NOMO-1 treated with dmso at 0.1 percent for 144 hours (cell line): Measurements from ENCODE around the gene XRCC2.

Experiments used
- DNase-seq: peaks from one replicate; lab custom pipeline; 2025; ENCODE audit not compliant: unreplicated experiment; lab: John Stamatoyannopoulos, UW

XRCC2 gene

DNA sequence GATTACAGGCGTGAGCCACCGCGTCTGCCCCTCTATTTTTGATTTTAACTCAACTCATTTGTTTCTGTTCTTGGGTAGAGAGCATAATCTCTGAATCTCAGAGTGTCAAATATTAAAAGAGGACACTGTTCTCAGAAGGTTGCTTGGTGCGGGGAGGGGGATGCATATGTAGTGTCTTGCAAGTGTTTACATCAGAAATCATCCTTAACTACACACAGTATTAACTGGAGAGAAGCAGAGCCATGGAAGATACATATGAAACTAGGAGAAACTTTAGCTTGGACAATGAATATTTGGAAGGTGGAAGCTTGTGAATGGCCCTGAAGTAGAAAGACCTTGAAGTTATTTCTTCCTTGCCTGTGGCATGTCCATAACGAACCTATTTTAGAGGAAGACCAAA is 57.5 kb downstream of the XRCC2 start:
- no peak for DNase-seq

DNA sequence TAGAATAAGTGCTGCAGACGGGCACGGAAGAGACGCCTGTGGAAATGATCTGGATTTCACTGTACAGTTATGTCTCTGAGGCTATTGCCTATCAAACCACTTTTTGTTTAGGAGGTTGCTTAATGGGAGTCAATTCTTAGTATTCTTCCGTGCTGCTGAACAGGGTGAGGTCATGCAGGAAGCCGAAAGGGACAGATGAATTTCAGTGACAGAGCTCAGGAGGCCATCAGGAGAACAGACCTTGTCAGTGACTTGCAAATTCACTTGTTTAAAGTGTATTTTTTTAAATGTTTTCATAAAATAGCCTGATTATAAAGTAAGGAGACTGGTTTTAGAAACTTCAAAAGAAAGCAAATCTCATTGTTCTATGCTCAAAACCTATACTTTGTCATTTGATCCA is 58.9 kb downstream of the XRCC2 start:
- no peak for DNase-seq

DNA sequence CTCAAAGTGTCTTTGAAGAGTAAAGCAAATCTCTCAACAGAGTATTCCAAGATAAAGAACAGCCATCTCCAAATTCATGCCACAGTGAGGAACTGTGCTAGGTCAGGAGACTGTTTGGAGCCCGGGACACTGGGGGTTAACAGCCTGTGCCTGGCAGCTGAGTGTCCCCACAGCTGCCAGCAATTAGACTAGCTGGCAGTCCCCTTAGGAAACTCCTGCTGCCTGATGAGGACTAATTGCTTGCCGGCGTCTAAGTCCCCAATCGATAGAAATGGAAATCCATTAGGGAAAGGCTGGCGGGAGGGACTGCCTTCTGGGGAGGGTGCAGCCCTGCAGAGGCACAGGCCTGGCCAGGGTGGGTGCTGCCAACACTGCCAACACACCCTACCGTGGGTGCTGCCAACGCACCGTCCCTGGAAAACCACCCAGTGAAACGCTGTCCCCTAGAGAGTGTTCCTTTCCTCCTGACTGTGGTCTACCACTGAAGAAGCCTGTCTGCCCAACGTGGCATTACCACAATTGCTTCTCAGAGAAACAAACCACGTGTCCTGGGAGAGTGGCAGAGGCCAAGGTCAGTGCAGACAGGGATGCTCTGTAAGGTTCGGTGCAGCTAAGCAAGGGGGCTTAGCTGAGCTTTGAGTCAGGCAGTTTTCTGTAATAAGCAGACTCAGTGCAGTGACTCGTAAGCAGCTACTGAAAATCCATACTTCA is 60.8 kb downstream of the XRCC2 start:
- no peak for DNase-seq

DNA sequence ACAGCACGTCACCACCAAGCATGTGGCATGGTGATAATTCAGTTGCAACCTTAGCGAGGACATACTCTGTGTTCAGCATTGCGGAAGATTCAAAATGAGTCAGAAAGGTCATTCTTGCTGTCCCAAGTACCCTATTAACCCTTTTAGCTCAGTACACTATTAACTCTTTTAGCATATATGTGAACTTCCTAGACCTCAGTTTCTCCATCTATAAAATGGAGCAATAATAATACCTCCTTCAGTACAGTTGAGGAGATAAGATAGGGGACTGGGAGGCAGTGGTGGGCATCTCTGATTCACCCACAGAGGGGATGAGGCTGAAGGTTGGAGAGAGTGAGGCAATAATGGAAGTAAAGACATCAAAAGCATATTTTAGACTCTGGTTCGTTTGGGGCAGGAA is 67.3 kb downstream of the XRCC2 start:
- DNase-seq: no peak

DNA sequence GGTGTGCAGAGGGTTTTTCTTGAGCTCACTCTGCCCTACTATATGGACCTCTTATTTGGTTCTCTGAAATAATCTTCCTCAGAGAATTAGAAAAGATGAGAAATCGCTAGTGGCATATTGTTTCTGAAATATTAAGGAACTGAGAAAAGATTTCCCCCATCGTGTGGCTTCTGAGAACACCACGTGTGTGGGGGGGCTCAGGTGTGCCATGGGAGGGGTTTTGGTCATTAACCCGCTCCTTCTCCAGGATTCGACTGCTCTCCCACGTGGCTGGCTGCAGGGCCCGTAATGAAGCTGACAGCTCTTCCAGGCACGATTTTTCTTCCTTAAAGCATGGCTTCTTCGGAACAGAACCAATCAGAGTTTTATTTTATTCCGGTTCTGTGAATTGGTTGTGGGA is 67.7 kb downstream of the XRCC2 start:
- DNase-seq: no peak

DNA sequence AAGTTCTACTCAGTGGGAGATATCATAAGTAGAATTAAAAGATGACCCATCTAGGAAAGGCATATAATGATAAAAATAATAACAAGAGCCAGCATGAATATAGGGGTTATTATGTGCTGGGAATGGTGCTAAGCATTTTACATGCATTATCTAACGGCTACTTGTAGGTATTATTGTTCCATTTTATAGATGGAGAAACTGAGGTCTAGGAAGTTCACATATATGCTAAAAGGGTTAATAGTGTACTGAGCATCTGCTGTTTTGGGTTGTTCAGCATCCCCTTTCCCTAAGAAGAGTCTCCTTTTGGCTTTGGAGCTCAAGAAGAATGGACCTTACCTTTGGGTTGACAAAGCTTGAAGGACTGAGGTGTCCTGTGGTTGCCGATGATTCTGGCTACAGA is 68.9 kb downstream of the XRCC2 start:
- DNase-seq: no peak

DNA sequence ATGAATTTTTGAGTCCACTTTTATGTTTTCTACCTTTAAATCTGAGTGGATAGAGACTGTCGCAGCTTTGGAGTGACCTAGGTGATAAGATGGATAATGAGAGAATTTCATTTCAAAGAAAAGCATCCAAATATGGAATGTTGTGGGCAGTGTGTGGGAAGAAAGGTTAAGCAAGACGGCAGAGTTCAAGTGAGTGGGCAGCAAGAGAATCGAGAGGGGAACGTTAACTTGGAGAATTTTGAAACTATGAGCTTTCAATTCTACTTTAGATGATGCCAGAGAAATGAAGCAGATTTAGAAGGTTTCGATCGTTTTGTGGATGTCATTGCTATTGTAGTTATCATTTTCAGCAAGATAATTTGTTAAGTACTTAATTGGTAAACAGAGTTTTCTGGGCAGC is 73.0 kb downstream of the XRCC2 start:
- DNase-seq: no peak

DNA sequence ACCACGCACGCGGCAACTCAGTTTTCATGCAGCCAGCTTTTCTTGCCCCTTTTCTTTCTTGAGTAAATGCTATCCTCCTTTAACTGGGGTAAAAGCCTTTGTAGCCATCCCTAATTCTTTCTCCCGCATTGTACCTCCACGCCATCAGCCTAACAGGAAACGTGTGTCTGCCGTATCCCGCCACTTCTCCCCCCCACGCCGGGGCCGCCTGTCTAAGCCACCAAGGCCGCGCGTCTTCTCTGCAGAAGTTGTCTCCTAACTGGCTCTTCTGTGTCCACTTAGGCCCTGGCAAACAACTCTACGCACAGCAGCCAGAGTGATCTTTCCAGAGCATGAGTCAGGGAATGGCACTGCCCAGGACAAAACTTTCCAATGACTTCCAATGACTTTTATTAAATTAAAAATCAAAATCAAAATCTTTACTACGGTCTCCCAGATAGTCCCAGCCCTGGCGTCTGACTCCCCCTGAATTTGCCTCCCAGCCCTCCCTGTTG is 74.6 kb downstream of the XRCC2 start:
- no peak for DNase-seq

DNA sequence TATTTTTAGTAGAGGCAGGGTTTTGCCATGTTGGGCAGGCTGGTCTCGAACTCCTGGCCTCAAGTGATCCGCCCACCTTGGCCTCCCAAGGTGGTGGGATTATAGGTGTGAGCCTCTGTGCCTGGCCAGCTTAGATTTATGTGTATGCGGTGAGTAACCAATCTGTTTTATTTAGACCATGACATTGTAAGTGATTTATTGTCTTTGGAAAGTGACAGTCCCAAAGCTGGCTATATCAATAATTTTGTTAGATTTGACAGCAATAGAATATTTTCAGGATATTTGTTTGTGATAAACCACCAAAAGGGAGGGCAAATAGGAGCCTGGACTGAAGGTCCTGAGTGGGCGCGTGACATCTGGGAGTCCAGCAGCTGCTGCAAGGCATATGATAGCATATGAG is 75.7 kb downstream of the XRCC2 start:
- no peak for DNase-seq

DNA sequence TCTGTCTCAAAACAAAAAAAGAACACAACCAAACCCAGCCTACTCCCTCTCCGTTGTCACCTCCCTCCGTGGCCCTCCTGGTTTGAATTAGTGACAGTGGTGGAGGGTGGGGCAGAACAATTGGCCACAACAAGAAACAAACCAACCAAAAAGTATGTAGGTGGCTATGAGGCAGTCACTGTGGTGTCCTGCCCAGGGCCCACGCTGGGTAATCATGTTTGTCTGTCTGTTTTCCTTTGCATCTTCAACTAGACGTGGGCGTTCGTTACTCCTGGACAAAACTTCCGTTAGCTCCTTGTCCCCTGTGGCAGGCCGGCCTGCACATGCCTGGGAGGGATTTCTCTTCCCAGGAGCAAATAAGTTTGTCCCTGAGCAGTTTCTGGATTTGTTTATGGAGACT is 78.4 kb downstream of the XRCC2 start:
- no peak for DNase-seq

DNA sequence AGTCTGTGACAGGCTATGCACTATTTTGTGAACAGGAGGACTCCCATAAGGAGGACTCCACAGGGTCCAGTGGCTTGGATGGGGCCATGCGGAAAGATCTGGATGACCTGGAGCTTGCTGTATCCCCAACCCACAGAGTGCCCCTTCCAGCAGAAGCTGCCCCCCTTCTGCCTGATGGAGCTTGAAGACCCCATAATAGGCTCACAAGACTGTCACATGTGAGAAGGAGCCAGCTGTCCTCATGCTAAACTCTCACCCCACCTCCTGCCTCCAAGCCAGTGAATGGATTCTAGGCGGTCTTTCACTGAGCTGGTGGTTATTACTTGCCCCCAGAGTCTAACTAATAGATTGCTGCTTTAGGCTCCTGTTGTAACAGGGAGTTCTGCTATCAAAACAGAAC is 79.1 kb downstream of the XRCC2 start:
- no peak for DNase-seq
